Heart left ventricle (tissue), 16 donors: ENCODE data around the gene KITLG. TPM values are rescaled to one million over a fixed set of nuclear protein-coding genes. Genes with fewer than 3 reads are reported as not detected.

Experiments used
- ATAC-seq, 4 donors: fragments of 200-7000 bp; cut with Tn5 transposase; one replicate each; pipeline ENCODE4 v1.9.1; 2020 to 2022; ENCODE audit warnings: moderate library complexity in 4 of 4, mild to moderate bottlenecking in 3 of 4, moderate number of reproducible peaks in 1 of 4
- DNase-seq, 5 donors: peaks; one replicate each; pipeline ENCODE4 v3.0.0-alpha.2; 2020
- H3K27ac ChIP-seq, 12 donors: fragments of 200-600 bp; sonication (generic) in 4 of 12; one replicate each; pipeline versions ENCODE4 v1.5.0 to v1.8.0; 2016 to 2022; ENCODE audit warnings: mild to moderate bottlenecking in 2 of 12
- H3K27me3 ChIP-seq, 9 donors: fragments of 200-600 bp; sonication (generic) in 2 of 9; one replicate each; pipeline versions ENCODE4 v1.5.1 to v1.8.0; 2016 to 2022; ENCODE audit warnings: mild to moderate bottlenecking in 3 of 9
- H3K36me3 ChIP-seq, 9 donors: fragments of 200-600 bp; sonication (generic) in 2 of 9; one replicate each; pipeline versions ENCODE4 v1.5.0 to v1.8.0; 2018 to 2022; ENCODE audit warnings: mild to moderate bottlenecking in 2 of 9
- H3K4me1 ChIP-seq, 12 donors: fragments of 200-600 bp; sonication (generic) in 4 of 12; one replicate each; pipeline versions ENCODE4 v1.5.0 to v1.8.0; 2016 to 2022; ENCODE audit warnings: mild to moderate bottlenecking in 3 of 12
- H3K4me3 ChIP-seq, 12 donors: fragments of 200-600 bp; sonication (generic) in 4 of 12; one replicate each; pipeline versions ENCODE4 v1.5.0 to v1.8.0; 2017 to 2022; ENCODE audit warnings: mild to moderate bottlenecking in 9 of 12, moderate library complexity in 4 of 12
- H3K9me3 ChIP-seq, 12 donors: fragments of 200-600 bp; sonication (generic) in 4 of 12; one replicate each; pipeline versions ENCODE4 v1.5.0 to v1.8.0; 2016 to 2022; ENCODE audit warnings: mild to moderate bottlenecking in 1 of 12
- CTCF ChIP-seq, 12 donors: fragments of 200-600 bp; sonication (generic) in 4 of 12; IDR thresholded peaks; one replicate each; pipeline versions ENCODE4 v1.5.0 to v1.8.0; 2018 to 2022; ENCODE audit warnings: antibody characterized with exemption in 12 of 12, mild to moderate bottlenecking in 5 of 12
- POLR2A ChIP-seq, 2 donors: fragments of 450-650 bp; IDR thresholded peaks; one replicate each; pipeline ENCODE4 v1.6.1; 2017; ENCODE audit warnings: antibody characterized with exemption in 2 of 2, mild to moderate bottlenecking in 2 of 2, moderate library complexity in 2 of 2
- WGBS, 4 donors: extraction: QIAGEN DNeasy Blood & Tissue Kit in 2 of 4; methylation state at CpG; one replicate each; pipeline versions ENCODE4 v1.1.5 to v1.1.7; 2013 to 2018; 5-methylcytosine and 5-hydroxymethylcytosine counted together
- intact Hi-C, 10 donors: fragments of 100-400 bp; cut with DNase I; formaldehyde crosslinking; loops; one replicate each; pipeline versions ENCODE4 v1.11.1 to v1.14.2; 2022
- polyA plus RNA-seq, 2 donors: library from polyadenylated mRNA; stranded (reverse); fragments of 200-250 nt; gene quantifications; one replicate each; pipeline ENCODE4 v1.2.3, GENCODE V29; 2013
- total RNA-seq, 9 donors: library from RNA; depleted of rRNA in 2 of 9; stranded (reverse); fragments of >200 nt in 2 of 9; fragmentation: NEBNext Ultra II Directional in 3 of 9; extraction: Animal tissue kit (Norgen Biotek cat#: 25700) in 3 of 9; gene quantifications; one replicate each; pipeline versions ENCODE4 v1.1.0 to v1.2.4, GENCODE V29; 2016 to 2023
- donor health status: ischemic (EF 13 %, LVEDD 7.1; RV severe dilation, severe dysfunction).
- donor health status: healthy with polysubstance abuse.
- donor health status: DM: no; HTN: yes; CAD: no.
- donor health status: DM: no; HTN: no; CAD: no.
- donor health status: ischemic (EF 25% LVEDD 6.9; RV normal size, moderate dysfunction).
- donor health status: ischemic (EF 25% LVEDD 5.7; RV mildly dilated, moderate dysfunction).
- donor health status: healthy.
- donor health status: DM: yes; HTN: yes; CAD: no.
- donor health status: ischemic (EF 35%, LVEDD 5.7; RV mildly dilated, moderate dysfunction).
- donor health status: nonischemic (EF 11% LVEDD 7.7; RV severe dilation, severe dysfunction).
- donor health status: DM: yes; HTN: yes; CAD: no.
- donor health status: PGD.
- donor health status: ischemic (EF 29% LVEDD 5.4; RV normal size, mild dysfunction).
- donor health status: nonischemic (EF 23%, LVEDD 6.1; RV moderate dilation, normal function).

Gene KITLG
- total and polyA plus RNA-seq, 11 donors, result 3.1 to 15.3 (median 9.3) TPM

- DNase-seq, result no peak
- no peaks in the 10 kb centered on the region for H3K9me3 ChIP-seq
- intact Hi-C loops, result no loop called here
- peaks cover 0 to 32% (median 0%) of the 10 kb centered on the region in 9 donors for H3K36me3 ChIP-seq
- WGBS, 4 donors, result 31 to 46% (median 36%) methylated on average over 2 of the region's 2 CpGs
- no peaks in the 10 kb centered on the region for H3K27me3 ChIP-seq
- H3K4me3 ChIP-seq, result no peak overlapping the region
- TF ChIP-seq CTCF (IDR thresholded peaks at IDR 0.05), result no peak
- no peak for ATAC-seq
- H3K27ac ChIP-seq, result no peak overlapping the region
- peaks cover 0 to 51% (median 7%) of the 10 kb centered on the region in 12 donors for H3K4me1 ChIP-seq
Observed at GRCh38 chr12:88546853-88547252, 33.4 kb downstream of the KITLG start.

- H3K4me1 ChIP-seq, result peaks cover 0 to 46% (median 5%) of the 10 kb centered on the region in 12 donors
- H3K9me3 ChIP-seq, result no peaks in the 10 kb centered on the region
- DNase-seq (no peak), ATAC-seq (no peak)
- no peak overlapping the region for H3K4me3 ChIP-seq
- H3K27ac ChIP-seq, result no peak overlapping the region
- H3K36me3 ChIP-seq, result peaks cover 0 to 34% (median 0%) of the 10 kb centered on the region in 9 donors
- intact Hi-C loops, result no loop called here
- TF ChIP-seq POLR2A (IDR thresholded peaks at IDR 0.05) (no peak), CTCF (IDR thresholded peaks at IDR 0.05) (no peak)
- 66 to 79% (median 74%) methylated on average over 2 of the region's 2 CpGs for WGBS, 4 donors
- H3K27me3 ChIP-seq, result no peaks in the 10 kb centered on the region
Observed at GRCh38 chr12:88546226-88546625, 34.0 kb downstream of the KITLG start.

- H3K36me3 ChIP-seq, result peaks cover 0 to 36% (median 0%) of the 10 kb centered on the region in 9 donors
- TF ChIP-seq CTCF (IDR thresholded peaks at IDR 0.05), result no peak
- no peak for TF ChIP-seq POLR2A (IDR thresholded peaks at IDR 0.05)
- H3K4me1 ChIP-seq, result peaks cover 0 to 37% (median 5%) of the 10 kb centered on the region in 12 donors
- no peaks in the 10 kb centered on the region for H3K27me3 ChIP-seq
- intact Hi-C loops, result no loop called here
- H3K9me3 ChIP-seq, result no peaks in the 10 kb centered on the region
- ATAC-seq, result no peak
- no peak overlapping the region for H3K27ac ChIP-seq
- WGBS, 4 donors, result 74 to 81% (median 76%) methylated on average over 10 of the region's 10 CpGs
- no peak for DNase-seq
- no peak overlapping the region for H3K4me3 ChIP-seq
Observed at GRCh38 chr12:88544991-88545980, 35.0 kb downstream of the KITLG start.

GRCh38 chr12:88539893-88540292 is 40.4 kb downstream of the KITLG start:
- H3K9me3 ChIP-seq, result no peaks in the 10 kb centered on the region
- no peak overlapping the region for H3K4me3 ChIP-seq
- peaks cover 0 to 8% (median 0%) of the 10 kb centered on the region in 12 donors for H3K4me1 ChIP-seq
- H3K27ac ChIP-seq, result no peak overlapping the region
- TF ChIP-seq POLR2A (IDR thresholded peaks at IDR 0.05) (no peak), CTCF (IDR thresholded peaks at IDR 0.05) (no peak)
- WGBS, 4 donors, result 0 to 56% (median 0%) methylated on average over 1 of the region's 1 CpG
- ATAC-seq, result no peak
- intact Hi-C loops, result no loop called here
- peaks cover 0 to 60% (median 0%) of the 10 kb centered on the region in 9 donors for H3K36me3 ChIP-seq
- no peaks in the 10 kb centered on the region for H3K27me3 ChIP-seq
- no peak for DNase-seq
